Right kidney (tissue), 9 donors: ENCODE measurements around the gene MME.

Source experiments
- DNase-seq: peaks from one replicate; pipeline ENCODE4 v3.0.0-alpha.2; 2016
- long read RNA-seq, 8 donors: transcript quantifications; one replicate each; lab custom pipeline, GENCODE V29; 2026

Gene MME
- long read RNA-seq, donor 1, full-length matches to known transcripts = 22 of 49 reads
- long read RNA-seq, donor 1, partial matches to known transcripts = 27 of 49 reads
- long read RNA-seq, donor 1, other reads (novel, unspliced or antisense) = 0 of 49 reads
- long read RNA-seq, donor 2, full-length matches to known transcripts = 14 of 30 reads
- long read RNA-seq, donor 2, partial matches to known transcripts = 16 of 30 reads
- long read RNA-seq, donor 2, other reads (novel, unspliced or antisense) = 0 of 30 reads
- long read RNA-seq, donor 3, full-length matches to known transcripts = 15 of 21 reads
- long read RNA-seq, donor 3, partial matches to known transcripts = 6 of 21 reads
- long read RNA-seq, donor 3, other reads (novel, unspliced or antisense) = 0 of 21 reads
- long read RNA-seq, donor 4, full-length matches to known transcripts = 27 of 100 reads
- long read RNA-seq, donor 4, partial matches to known transcripts = 68 of 100 reads
- long read RNA-seq, donor 4, other reads (novel, unspliced or antisense) = 5 of 100 reads
- long read RNA-seq, donor 5, full-length matches to known transcripts = 25 of 170 reads
- long read RNA-seq, donor 5, partial matches to known transcripts = 139 of 170 reads
- long read RNA-seq, donor 5, other reads (novel, unspliced or antisense) = 6 of 170 reads
- long read RNA-seq, donor 6, full-length matches to known transcripts = 32 of 89 reads
- long read RNA-seq, donor 6, partial matches to known transcripts = 57 of 89 reads
- long read RNA-seq, donor 6, other reads (novel, unspliced or antisense) = 0 of 89 reads
- long read RNA-seq, donor 7, full-length matches to known transcripts = 33 of 157 reads
- long read RNA-seq, donor 7, partial matches to known transcripts = 111 of 157 reads
- long read RNA-seq, donor 7, other reads (novel, unspliced or antisense) = 13 of 157 reads
- long read RNA-seq, donor 8, full-length matches to known transcripts = 25 of 56 reads
- long read RNA-seq, donor 8, partial matches to known transcripts = 26 of 56 reads
- long read RNA-seq, donor 8, other reads (novel, unspliced or antisense) = 5 of 56 reads

DNA sequence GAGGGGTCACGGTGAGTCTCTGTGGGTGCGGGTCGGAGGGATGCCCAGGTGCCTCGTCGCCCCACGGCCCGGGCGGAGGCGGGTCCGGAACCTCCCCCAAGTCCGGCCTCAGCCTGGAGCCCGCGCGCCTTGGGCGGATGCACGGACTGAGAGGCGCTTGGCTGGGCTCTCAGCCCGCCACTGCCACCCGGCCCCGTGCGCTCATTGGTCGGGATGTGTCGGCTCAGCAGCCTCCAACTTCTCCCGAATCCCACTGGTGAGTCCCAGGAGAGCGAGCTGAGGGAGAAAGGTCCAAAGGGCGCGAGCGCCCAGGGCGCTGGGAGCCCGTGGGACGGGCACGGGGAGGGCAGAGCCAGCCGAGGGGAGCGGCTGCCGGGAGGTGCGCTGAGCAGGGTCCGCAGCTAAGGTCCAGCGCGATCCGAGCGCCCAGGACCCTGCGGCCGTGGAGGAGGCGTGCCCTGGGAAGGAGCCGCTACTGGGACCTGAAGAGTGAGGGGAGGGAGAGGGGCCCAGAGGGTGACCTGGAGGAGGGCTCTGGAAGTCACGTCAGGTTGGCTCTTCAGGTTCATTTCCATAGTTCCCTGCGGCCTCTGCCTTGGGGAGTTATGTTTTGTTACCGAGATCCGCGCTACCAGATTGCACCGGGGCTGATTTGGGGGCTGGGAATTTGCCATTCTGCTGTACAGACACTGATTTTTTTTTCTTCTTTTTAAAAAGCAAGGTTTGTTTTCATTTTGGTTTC, at the start of gene MME:
TSS of gene MME (plus strand) at position 574 of the 742 bp plus-strand sequence. CDS start 3,849 bp downstream, outside the sequence.
- DNase-seq = peak; percentile 89

DNA sequence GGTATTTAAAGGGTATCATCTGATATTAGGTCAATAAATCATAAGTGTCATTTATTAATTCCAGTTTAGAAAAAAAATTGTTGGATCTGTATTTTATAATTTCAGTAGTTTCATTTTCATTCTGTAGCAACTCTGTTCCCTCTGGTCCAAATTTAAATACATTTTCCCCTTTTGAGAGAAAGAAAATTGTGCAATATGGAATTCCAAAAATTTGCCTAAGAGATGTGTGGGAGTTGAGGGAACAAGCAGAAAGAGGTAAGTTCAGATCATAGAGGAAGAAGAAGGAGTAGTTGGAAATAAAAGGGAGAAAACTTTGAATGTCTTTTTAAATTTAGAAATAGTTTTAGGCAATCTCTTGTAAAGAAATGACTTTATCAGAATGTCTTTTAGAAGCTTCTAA, 48.9 kb upstream of the MME start:
- DNase-seq = no peak

DNA sequence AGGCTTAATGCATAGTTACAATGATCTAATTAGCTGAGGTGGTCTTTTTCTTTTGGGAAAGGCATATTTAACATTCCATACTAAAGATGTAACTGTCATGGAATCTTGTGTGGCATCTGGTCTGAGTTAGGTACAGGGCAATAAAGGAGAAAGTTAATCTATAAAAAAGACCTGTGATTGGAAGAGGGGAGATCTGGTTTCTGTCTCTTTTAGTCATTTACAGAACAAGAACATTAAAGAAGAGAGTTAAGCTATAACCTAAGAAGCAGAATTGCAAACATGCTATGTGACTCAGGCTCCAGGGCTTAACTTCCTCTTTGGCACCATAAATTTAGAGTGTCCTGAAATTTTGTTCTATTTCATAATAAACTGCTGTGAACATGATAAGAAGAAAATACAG, 47.2 kb upstream of the MME start:
- DNase-seq = no peak

DNA sequence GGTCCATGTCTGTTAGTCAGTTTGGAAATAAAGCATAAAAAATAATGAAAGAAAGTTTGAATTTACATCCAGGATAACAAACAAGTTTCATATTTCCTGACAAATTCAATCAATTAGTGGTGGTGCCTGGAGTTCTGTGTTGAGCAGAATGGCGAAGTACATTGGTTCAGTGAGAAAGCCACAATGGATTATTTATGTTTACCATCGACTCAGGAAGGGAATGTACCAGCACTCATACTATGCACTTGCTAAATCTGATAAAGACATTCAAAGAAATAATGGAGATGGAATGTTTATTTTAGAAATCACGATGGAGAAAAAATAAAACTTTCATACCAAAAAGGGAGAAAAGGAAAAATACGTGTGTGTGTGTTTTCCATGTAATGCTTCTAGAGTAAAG, 45.3 kb upstream of the MME start:
- DNase-seq = no peak

DNA sequence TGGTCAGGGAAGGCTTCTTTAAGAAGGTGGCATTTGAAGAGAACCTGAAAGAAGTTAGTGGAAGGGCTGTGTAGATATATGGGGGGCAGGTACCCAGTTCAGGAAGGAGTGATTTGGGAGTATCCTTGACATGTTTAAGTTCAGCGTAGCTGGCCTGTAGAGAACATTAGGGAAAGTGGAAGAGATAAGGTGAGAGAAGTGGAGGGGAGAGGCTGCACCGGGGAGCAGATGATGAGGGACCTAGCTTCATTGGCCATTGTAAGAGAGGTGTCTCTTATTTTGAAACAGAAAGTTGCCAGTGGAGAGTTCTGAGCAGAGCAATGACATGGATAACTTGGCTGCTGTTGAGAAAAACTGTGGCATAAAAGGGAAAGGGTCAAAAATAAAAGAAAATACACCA, 44.6 kb upstream of the MME start:
- no peak for DNase-seq

DNA sequence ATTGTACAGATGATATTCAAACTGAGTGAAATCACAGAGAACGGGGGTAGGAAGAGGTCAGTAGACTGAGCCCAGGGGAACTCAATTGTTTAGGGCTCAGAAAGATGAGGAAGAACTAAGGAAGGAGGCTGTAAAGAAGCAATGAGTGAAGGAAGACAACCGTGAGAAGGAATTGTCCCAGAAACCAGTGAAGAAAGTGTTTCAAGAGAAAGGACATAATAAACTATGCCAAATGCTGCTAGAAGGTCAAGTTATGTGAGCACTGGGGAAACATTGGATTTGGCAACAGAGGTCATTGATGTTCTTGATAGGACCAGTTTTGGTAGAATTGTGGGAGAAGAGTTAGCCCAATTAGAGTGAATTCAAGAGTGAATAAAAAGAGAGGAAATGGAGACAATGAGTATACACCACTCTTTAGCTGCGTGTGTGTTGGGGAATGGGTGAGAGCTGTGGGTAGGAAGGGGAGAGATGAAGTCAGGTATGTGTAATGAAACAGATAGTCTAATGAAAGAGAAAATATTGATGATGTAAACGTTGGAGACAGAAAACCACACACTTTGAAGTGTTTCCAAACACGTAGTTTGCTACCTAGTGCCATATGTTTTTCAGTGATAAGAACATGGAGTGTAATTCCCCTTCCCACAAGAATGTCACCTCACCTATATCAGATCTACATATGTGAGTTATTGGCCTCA, 42.5 kb upstream of the MME start:
- DNase-seq = no peak

DNA sequence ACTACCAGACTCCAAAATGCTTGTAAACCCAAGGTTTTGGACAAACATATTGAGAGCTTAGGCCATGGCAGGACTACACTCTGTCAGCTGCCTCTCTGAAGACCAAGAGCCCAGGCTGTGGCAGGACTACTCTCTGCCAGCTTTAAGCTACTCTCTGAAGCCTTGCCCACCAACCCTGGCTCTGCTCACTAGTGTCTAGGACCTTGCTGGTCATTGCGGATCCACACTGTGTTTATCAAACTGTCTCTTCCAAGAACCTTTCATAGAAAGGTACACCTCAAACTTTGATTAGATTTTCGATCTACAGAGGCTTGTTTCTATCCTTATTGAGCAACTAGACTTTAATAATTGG, 41.9 kb upstream of the MME start:
- no peak for DNase-seq

DNA sequence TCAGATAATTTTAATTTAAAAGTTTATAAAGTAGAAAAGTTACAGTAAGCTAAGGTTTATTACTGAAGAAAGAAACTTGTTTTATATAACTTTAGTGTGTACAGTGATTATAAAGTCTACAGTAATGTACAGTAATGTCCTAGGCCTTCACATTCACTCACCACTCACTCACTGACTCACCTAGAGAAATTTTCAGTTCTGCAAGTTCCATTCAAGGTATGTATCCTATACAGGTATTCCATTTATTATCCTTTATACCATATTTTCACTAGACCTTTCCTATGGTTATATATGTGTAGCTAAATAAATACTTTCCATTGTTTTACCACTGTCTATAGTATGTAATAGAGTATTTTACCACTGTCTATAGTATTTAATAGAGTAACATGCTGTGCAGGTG, 33.2 kb upstream of the MME start:
- DNase-seq = no peak

DNA sequence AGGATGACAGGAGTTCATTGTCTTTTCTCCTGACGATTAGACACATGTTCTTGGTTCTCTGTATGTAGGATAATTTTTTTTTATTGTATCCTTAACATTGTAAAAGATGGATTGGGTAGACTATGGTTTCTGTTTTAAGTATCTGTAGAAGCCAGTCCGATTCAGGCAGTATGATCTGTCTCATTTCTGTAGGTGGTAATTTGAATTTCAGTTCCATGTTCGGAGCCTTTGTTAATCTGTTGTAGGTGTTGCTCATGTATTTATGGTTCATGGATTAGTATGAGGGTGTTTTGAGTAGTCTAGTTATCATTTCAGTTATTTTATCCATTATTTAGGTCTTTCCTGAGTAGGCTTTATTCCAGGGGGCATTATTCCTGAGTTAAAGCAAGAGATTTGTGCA, 32.4 kb upstream of the MME start:
- DNase-seq = no peak

DNA sequence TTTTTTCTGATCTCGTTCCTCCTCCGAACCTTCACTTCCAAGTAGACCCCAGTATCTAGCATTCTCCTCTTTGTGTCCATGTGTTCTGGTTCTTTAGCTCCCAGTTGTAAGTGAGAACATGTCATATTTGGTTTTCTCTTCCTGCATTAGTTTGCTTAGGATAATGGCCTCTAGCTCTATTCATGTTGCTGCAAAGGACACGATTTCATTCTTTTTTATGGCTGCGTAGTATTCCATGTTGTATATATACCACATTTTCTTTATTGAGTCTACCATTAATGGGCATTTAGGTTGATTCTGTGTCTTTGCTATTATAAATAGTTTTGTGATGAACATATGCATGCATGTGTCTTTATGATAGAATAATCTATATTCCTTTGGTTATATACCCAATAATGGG, 30.2 kb upstream of the MME start:
- no peak for DNase-seq

DNA sequence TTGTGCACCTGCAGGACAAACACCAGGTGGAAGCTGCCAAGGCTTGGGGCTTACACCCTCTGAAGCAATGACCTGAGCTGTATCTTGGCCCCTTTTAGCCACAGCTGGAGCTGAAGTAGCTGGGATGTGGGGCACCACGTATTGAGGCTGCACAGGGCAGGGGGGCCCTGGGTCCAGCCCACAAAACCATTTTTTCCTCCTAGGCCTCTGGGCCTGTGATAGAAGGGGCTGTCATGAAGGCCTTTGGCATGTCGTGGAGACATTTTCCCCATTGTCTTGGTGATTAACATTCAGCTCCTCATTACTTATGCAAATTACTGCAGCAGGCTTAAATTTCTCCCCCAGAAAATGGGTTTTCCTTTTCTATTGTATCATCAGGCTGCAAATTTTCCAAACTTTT, 27.6 kb upstream of the MME start:
- DNase-seq = no peak

DNA sequence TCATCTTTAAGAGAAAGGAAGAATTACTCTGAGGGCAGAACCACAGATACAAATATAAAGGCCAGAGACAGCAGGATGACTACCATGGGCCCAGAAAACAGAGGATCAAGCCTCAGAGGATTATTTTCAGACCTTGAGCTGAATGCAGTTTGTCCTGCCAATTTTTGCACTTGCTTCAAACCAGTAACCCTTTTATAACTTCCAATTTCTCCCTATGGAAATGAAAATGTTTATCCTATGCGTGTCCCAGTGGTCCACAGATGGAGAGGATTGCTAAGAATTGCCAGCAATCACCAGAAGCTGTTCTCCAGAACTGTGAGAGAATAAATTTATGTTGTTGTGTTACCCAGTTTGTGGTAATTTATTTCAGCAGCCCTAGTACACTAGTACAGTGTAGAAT, 26.4 kb upstream of the MME start:
- no peak for DNase-seq

DNA sequence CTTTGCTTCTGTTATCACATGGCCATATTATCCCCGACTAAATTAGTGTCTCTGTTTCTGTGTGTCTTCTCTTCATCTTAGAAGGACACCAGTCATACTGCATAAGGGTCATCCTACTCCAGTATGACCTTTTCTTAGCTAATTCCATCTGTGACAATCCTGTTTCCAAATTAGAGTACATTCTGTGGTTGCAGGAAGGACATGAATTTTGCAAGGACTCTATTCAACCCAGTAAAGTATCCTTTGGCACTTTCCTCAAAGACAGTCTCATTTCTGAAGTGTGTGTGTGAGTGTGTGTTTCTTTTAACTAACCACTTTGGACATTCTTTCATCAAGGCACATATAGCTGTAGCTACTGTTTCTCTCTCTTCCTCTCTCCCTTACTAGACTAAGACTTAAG, 15.2 kb upstream of the MME start:
- DNase-seq = no peak

DNA sequence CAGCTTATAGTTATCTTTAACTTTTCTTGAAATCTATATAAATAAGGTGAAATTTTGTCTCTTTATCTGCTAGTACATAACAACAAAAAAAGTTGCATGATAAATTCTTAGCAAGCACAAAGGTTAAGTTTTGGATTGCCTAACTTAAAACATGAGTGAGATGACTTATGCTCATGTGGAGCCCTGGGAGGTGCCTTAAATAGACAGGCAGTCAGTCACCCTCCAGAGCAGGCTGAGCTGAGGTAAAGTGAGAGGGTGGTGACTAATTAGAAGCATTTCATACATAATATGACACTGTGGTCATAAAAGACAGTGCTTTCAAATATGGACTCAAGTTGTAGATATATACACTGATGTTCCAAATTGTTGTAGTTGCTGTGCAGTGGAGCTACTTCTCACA, 14.6 kb upstream of the MME start:
- no peak for DNase-seq

DNA sequence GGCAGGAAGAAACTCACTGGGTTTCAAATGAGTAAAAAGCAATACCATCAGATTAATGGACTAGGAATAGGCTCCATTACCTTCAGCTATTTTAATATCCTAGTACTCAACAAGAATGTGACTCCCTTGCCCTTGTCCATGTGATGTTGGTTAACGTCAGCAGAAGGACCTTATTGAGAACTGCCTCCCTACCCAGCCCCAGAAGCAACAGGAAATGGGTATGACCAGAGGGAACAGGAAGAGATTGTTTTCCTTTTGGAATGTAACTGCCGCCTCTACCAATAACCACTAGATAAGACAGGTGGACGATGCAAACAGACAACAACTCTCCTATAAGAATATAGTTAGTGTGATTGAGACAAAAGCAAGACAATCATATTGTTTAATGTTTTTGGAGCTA, 10.4 kb upstream of the MME start:
- no peak for DNase-seq

DNA sequence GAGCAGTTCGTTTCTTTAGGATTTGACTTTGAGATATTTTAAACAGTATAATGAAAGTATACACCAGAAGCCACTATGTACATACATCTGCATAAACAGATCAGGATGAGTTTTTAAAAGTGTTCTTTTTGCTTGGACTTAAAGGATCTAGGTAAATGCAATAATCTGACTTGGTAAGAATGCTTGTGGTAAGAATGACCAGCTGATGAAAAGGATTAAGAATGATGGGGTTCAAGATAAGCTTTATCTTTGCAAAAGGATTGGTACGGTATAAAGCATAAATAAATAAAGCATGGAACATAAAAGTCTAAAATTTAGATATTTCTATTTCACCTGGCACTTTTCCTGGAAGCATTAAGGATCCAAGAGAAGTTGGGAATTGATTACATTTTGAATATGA, 9.8 kb upstream of the MME start:
- no peak for DNase-seq

DNA sequence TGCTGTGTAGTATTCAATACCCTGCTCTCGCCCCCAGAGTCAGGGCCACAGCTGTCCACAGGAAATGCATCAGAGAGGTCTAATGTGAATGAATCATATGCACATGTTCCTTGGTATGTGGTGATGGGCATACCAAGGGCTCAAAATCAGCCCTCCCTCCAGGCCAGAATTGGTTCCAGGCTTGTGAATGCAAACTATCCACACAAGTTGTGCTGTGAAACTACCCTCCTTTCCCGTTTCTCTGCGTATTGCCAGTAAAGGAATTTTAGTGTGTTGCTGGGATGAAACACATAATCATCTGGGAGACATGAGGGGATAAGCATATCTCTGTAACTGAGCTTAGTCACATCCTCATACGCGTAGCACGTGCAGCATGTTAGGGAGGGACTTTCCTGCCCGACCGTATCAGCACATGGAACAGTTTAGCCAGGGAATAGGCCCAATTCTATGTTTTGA, 9.2 kb upstream of the MME start:
- DNase-seq = no peak

DNA sequence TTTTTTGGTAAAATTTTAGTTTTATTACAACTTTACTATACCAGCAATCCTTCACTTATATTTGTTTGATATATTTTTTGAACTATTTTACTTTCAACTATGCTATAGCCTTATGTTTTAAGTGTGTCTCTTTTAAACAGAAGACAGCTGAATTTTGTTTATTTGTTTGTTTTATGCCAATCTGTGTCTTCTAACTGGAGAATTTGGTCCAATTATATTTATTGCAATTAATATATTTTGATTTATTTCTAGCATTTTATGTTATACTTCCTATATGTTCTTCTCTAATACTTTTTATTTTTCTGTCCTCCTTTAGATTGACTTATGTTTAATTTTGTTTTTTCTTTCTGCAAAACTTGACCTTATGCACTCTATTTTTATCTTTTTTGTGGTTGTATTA, 4.9 kb upstream of the MME start:
- no peak for DNase-seq

DNA sequence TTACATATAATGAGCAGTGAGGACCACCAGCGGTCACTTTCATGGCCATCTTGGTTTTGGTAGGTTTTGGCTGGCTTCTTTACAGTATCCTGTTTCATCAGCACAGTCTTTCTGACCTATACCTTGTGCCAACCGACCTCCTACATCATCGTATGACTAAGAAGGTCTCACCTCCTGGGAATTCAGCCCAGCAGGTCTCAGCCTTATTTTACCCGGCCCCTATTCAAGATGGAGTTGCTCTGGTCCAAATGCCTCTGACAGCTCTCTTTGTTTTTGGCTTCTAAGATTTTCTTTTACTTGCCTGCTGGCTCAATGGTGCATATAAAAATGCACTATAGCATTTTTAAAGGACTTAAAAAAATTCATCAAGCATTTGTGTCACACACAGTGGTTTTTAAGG, 3.2 kb upstream of the MME start:
- no peak for DNase-seq

DNA sequence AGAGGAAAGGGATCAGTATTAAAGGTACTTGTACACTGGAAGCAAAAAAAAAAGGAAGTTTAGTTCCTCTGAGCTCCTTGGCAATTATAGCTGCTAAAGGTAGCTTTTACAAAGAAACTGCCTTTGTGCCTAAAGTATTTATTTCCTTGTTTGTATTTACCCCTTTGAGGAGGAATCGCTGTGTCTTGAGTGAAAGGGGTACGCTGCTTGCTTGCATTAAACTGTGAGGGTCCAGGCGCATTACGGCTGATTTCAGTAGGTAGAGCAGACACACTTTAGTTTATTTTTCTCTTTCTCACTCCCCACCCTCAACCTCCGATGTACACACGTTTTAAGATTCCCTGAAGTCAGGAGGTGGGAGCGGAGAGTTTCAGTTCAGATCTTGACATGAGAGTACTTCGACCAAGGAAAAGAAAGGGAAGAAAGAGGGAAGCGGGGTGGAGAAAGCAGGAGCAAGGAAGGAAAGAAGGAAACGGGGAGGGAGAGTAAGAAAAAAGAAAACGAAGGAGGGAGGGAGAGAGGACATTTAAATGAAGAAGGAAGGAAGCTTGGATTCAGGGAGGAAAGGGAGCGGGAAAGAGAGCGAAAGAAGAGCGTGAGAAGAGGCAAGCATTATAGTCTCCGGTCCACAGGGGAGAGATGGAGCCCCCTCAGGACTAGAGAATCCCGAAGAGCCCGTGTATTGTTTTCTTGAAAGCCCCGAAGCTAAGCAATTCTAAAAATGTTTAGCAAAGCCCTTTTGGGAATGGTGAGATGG, 1.2 kb upstream of the MME start:
- peak; percentile 52 for DNase-seq

DNA sequence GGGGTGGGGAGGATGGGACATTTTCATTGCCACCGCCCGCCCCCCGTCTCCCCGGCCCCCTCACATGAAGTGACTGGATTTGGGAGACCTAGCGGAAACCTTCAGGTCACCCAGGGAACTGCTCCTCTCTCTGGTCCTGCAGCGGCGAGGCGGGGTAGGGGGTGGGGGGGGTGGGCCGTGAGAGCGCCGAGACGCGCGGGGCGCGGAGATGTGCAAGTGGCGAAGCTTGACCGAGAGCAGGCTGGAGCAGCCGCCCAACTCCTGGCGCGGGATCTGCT, 712 bp upstream of the MME start:
- no peak for DNase-seq

DNA sequence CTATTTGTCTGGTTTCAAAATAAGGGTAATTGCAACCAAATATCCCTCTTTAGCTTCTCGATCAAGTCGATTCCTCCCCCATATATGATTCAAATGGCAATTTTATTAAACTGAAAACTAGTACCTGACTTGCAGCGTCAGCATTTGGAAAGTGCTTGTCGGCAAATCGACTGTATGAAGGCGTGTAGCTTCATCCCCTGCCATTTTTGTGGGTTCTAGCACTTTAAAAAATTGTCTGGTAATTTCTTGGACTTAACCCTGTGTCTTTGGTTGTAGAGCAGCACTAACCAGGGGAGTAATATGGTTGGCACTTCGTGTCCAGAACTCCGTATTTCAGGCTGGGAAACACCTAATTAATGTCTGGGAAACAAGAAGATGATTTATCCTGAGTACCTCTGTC, 573 bp downstream of the MME start:
- DNase-seq = peak; percentile 10
